ENCODE results near the gene SEC16B. TPM values are rescaled to one million over a fixed set of nuclear protein-coding genes. Genes with fewer than 3 reads are reported as not detected.

Gene SEC16B
- total and polyA plus RNA-seq, 2 of the 8 experiments (the other 6 are each of a cell fraction or from before 2014, with no cell fraction given): 0.56 to 0.94 TPM

- DNase-seq (ENCODE audit: low read depth in 1 of 2, low spot score in 2 of 2): peak; percentile 46 to 87
- Histone ChIP-seq H3K14ac (ENCODE audit: insufficient read length) (no peak overlapping the region), H2BK12ac (ENCODE audit: low read depth, low read length) (0 out of 2 replicates have a peak overlapping the region, but pooled peaks have one; percentile 71), H3K56ac (replicated peaks; ENCODE audit: insufficient read length, low read depth, low read length) (no peak overlapping the region), H3K4me2 (ENCODE audit: insufficient read depth in 1 of 2, low read depth in 2 of 2, low read length in 2 of 2) (no peak overlapping the region), H3K36me3 (ENCODE audit: control insufficient read depth in 2 of 4, insufficient read depth in 4 of 4, low read length in 3 of 4) (no peaks in the 10 kb centered on the region), H2BK20ac (ENCODE audit: low read length) (no peak overlapping the region), H3K79me2 (ENCODE audit: control insufficient read depth in 1 of 2, insufficient read depth in 2 of 2, low read length in 2 of 2) (no peaks in the 10 kb centered on the region), H4K20me1 (replicated peaks in 1 of 2; ENCODE audit: control insufficient read depth in 1 of 2, insufficient read depth in 2 of 2, low read length in 2 of 2) (no peaks in the 10 kb centered on the region), H4K91ac (replicated peaks; ENCODE audit: insufficient read length, low read length) (no peak overlapping the region), H2AFZ (ENCODE audit: low read length) (0 out of 2 replicates have a peak overlapping the region, but pooled peaks have one; percentile 52), H2BK5ac (ENCODE audit: low read depth, low read length) (no peak overlapping the region), H3K4me1 (replicated peaks in 1 of 4; ENCODE audit: control insufficient read depth in 3 of 4, insufficient read depth in 4 of 4, low read length in 3 of 4) (peaks cover 0 to 5% (median 0%) of the 10 kb centered on the region in 4 experiments; a peak in 2 of 7 replicates), H3K23me2 (ENCODE audit: low read depth, low read length) (no peaks in the 10 kb centered on the region), H3K4ac (replicated peaks; ENCODE audit: insufficient read length, low read depth, low read length) (no peak overlapping the region), H4K5ac (ENCODE audit: insufficient read length, low read depth, low read length) (no peak overlapping the region), H3K18ac (ENCODE audit: extremely low read depth, low read length) (no peak overlapping the region), H3K23ac (ENCODE audit: insufficient read length) (no peak overlapping the region), H2BK15ac (ENCODE audit: low read length) (no peak overlapping the region), H3K9me3 (ENCODE audit: insufficient read depth in 2 of 2, low read depth in 1 of 2, low read length in 1 of 2) (no peaks in the 10 kb centered on the region), H3K9ac (replicated peaks in 1 of 4; ENCODE audit: extremely low read depth in 1 of 4, low read depth in 3 of 4, low read length in 3 of 4) (no peak overlapping the region), H2AK5ac (ENCODE audit: low read depth, low read length) (no peak overlapping the region), H3K4me3 (ENCODE audit: extremely low read depth in 1 of 4, insufficient read depth in 2 of 4, low read depth in 3 of 4, low read length in 4 of 4) (no peak overlapping the region), H3K79me1 (ENCODE audit: low read depth, low read length) (no peaks in the 10 kb centered on the region), H2BK120ac (replicated peaks; ENCODE audit: low read depth, low read length) (no peak overlapping the region), H4K8ac (ENCODE audit: extremely low read depth, insufficient read depth, low read length) (no peak overlapping the region), H3K27ac (ENCODE audit: low read depth, low read length) (no peak overlapping the region), H3K27me3 (replicated peaks in 1 of 4; ENCODE audit: control insufficient read depth in 3 of 4, extremely low read depth in 1 of 4, insufficient read depth in 3 of 4, low read length in 3 of 4) (no peaks in the 10 kb centered on the region)
- CTCF ChIA-PET (ENCODE audit: partially characterized antibody): interaction anchor here (0.6 to 14.8 kb wide), 54 partner anchors 10 to 1055 kb away, joined by 3 to 274 read pairs (median 4); no protein-coding TSS in a partner anchor
- peak; percentile 74 for FAIRE-seq
- POLR2A ChIA-PET (ENCODE audit: partially characterized antibody): interaction anchor here (0.6 kb wide), 1 partner anchor 12 kb away, joined by 4 read pairs; no protein-coding TSS in a partner anchor
- WGBS, 2 experiments (ENCODE audit: extremely low coverage in 1 of 2, insufficient coverage in 1 of 2, insufficient read length in 1 of 2, insufficient replicate concordance in 2 of 2, low coverage in 1 of 2, low lambda C conversion rate in 2 of 2, missing lambda C conversion rate in 1 of 2): 53% methylated on average over 12 of the region's 12 CpGs; no CpG with 5 or more reads in 1 of the 2 experiments
- TF ChIP-seq RAD21 (IDR thresholded peaks at IDR 0.05 in 1 of 2, conservative IDR thresholded peaks at IDR 0.05 in 1 of 2; ENCODE audit: low read depth in 2 of 2, low read length in 2 of 2) (peak; percentile 91 to 92), CTCF (IDR thresholded peaks at IDR 0.05; ENCODE audit: control extremely low read depth in 1 of 3, insufficient read depth in 1 of 3, low read depth in 1 of 3, low read length in 3 of 3) (peak; percentile 80 to 85 (median 82)), MAX (IDR thresholded peaks at IDR 0.05) (peak; percentile 16; the same call in 1 of the 2 replicates), RBBP5 (IDR thresholded peaks at IDR 0.05; ENCODE audit: borderline replicate concordance, low read depth, low read length) (no peak)
Measured at GRCh38 chr1:177945943-177946650, 23.8 kb downstream of the SEC16B start.

Data from H1 (cell line).